Esophagus mucosa (tissue), 1 donor: ENCODE results near the gene LAPTM5. TPM values are rescaled to one million over a fixed set of nuclear protein-coding genes. Genes with fewer than 3 reads are reported as not detected.

Experiments
- ATAC-seq: fragments of 200-7000 bp; cut with Tn5 transposase; one replicate; pipeline ENCODE4 v1.9.1; 2020
- total RNA-seq: library from RNA; stranded (reverse); gene quantifications from one replicate; pipeline ENCODE4 v1.2.4, GENCODE V29; 2023
- donor health status: DM: yes; HTN: yes; CAD: no.

LAPTM5 gene
- total RNA-seq, 1 donor from 2014 or later: 9.1 TPM

GRCh38 chr1:30741239-30741894, 16.2 kb downstream of the LAPTM5 start:
- no peak for ATAC-seq

- no peak for ATAC-seq
Measured at GRCh38 chr1:30740251-30741238, 17.0 kb downstream of the LAPTM5 start.

GRCh38 chr1:30739601-30740000, 18.0 kb downstream of the LAPTM5 start:
- ATAC-seq: no peak

GRCh38 chr1:30738715-30739559, 18.6 kb downstream of the LAPTM5 start:
- no peak for ATAC-seq

GRCh38 chr1:30738040-30738714, 19.4 kb downstream of the LAPTM5 start:
- no peak for ATAC-seq

- ATAC-seq: no peak
Measured at GRCh38 chr1:30737357-30738039, 20.1 kb downstream of the LAPTM5 start.

- no peak for ATAC-seq
Measured at GRCh38 chr1:30735668-30736498, 21.7 kb downstream of the LAPTM5 start.

GRCh38 chr1:30735124-30735523, 22.4 kb downstream of the LAPTM5 start:
- no peak for ATAC-seq

- ATAC-seq: no peak
Measured at GRCh38 chr1:30734580-30734979, 23.0 kb downstream of the LAPTM5 start.

GRCh38 chr1:30734106-30734505, 23.5 kb downstream of the LAPTM5 start:
- no peak for ATAC-seq

GRCh38 chr1:30733493-30733892, 24.1 kb downstream of the LAPTM5 start:
- no peak for ATAC-seq

GRCh38 chr1:30732277-30732996, 25.1 kb downstream of the LAPTM5 start:
- ATAC-seq: no peak

GRCh38 chr1:30731806-30732276, 25.7 kb downstream of the LAPTM5 start:
- ATAC-seq: no peak

GRCh38 chr1:30731109-30731805, 26.3 kb downstream of the LAPTM5 start:
- ATAC-seq: no peak

- peak; percentile 12 for ATAC-seq
Measured at GRCh38 chr1:30730346-30731108, 27.0 kb downstream of the LAPTM5 start.

GRCh38 chr1:30729901-30730300, 27.7 kb downstream of the LAPTM5 start:
- peak; percentile 6 for ATAC-seq

- no peak for ATAC-seq
Measured at GRCh38 chr1:30728832-30729638, 28.5 kb downstream of the LAPTM5 start.
